ENCODE results near the gene ZC3H12C. TPM values are rescaled to one million over a fixed set of nuclear protein-coding genes. Genes with fewer than 3 reads are reported as not detected.

Gene ZC3H12C
- total RNA-seq, 3 donors from 2014 or later: 15.9 to 28.7 (median 21.5) TPM

DNA sequence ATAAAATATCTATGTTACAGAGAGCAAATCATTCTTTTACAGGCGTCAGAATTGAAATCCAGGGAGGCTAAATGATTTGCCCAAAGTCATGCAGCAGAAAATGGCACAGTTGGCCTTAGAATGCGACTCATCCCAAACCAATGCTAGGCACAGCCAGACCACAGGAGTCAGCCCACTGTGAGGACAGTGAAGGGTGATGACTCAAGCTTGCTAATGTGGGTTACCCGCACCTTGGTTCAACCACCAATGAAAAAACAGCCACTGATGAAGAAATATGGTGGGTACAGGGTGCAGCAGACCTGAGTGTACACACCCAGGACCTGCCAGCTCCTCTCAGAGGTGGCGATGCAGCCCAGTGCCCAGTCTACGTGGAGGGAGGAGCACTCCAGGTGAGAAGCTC lies 89.7 kb downstream of the ZC3H12C start:
- DNase-seq: no peak
- Histone ChIP-seq H3K36me3 (ENCODE audit: low read depth) (no peaks in the 10 kb centered on the region), H3K4me1 (ENCODE audit: low read depth) (no peaks in the 10 kb centered on the region), H3K9me3 (no peaks in the 10 kb centered on the region), H3K4me3 (no peak overlapping the region)
- intact Hi-C loops (cut with DNase I, micrococcal nuclease): no loop called here
- ATAC-seq: no peak
- TF ChIP-seq, protein P1, sequence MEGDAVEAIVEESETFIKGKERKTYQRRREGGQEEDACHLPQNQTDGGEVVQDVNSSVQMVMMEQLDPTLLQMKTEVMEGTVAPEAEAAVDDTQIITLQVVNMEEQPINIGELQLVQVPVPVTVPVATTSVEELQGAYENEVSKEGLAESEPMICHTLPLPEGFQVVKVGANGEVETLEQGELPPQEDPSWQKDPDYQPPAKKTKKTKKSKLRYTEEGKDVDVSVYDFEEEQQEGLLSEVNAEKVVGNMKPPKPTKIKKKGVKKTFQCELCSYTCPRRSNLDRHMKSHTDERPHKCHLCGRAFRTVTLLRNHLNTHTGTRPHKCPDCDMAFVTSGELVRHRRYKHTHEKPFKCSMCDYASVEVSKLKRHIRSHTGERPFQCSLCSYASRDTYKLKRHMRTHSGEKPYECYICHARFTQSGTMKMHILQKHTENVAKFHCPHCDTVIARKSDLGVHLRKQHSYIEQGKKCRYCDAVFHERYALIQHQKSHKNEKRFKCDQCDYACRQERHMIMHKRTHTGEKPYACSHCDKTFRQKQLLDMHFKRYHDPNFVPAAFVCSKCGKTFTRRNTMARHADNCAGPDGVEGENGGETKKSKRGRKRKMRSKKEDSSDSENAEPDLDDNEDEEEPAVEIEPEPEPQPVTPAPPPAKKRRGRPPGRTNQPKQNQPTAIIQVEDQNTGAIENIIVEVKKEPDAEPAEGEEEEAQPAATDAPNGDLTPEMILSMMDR (IDR thresholded peaks at IDR 0.05): no peak

DNA sequence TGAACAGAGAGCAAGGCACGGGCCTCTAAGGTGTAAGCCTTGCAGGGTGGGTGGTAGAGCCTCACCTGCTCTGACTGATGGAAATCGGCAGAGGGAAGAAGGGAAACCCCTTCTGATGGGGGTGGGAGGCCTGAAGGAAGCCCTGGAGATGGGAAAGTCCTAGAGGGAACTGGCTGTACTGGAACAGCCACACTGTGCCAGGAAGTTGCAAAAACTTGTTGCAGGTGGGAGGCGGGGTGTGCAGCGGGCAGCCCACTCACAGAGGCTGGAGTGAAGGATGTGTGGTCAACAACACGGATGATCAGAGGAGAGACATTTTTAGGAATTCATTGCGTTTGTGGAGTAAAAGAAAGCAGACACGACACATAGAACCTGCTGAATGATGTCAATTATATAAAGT lies 91.3 kb downstream of the ZC3H12C start:
- ATAC-seq (no peak), DNase-seq (no peak)
- Histone ChIP-seq H3K4me1 (ENCODE audit: low read depth) (no peaks in the 10 kb centered on the region), H3K36me3 (ENCODE audit: low read depth) (no peaks in the 10 kb centered on the region), H3K4me3 (no peak overlapping the region), H3K9me3 (no peaks in the 10 kb centered on the region)
- intact Hi-C loops (cut with DNase I, micrococcal nuclease): no loop called here
- TF ChIP-seq, protein P1 (IDR thresholded peaks at IDR 0.05): no peak

DNA sequence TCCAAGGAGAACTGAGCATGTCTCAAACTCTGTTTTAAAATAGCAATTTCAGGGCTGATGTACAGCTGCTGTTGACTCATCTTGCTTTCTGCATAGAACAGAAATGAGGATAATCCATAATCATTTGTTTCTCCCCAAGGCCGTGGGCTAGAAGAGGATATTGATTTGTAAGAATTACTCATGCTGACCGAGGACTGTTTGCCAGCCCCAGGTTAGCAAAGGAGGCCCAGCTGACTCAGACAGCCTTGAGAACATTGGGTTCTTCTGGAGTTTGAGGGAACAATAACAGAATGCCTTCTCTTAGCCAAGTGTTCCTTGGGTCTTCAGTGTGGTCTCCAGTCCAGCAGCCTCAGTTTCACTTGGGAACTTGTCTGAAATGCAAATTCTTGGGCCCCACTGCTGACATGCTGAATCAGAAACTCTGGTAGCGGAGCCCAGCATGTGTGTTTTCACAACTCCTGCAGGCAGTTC lies 92.0 kb downstream of the ZC3H12C start:
- H3K9me3 ChIP-seq: no peaks in the 10 kb centered on the region
- DNase-seq: no peak
- intact Hi-C loops (cut with DNase I, micrococcal nuclease): no loop called here
- no peak for ATAC-seq
- H3K4me3 ChIP-seq: no peak overlapping the region
- TF ChIP-seq, protein P1 (IDR thresholded peaks at IDR 0.05): no peak
- no peaks in the 10 kb centered on the region for H3K36me3 ChIP-seq (ENCODE audit: low read depth)
- H3K4me1 ChIP-seq (ENCODE audit: low read depth): no peaks in the 10 kb centered on the region

GRCh38 chr11:110185599-110185998 lies 92.4 kb downstream of the ZC3H12C start:
- intact Hi-C loops (cut with DNase I, micrococcal nuclease): no loop called here
- no peaks in the 10 kb centered on the region for H3K9me3 ChIP-seq
- DNase-seq (no peak), ATAC-seq (no peak)
- no peaks in the 10 kb centered on the region for H3K36me3 ChIP-seq (ENCODE audit: low read depth)
- no peaks in the 10 kb centered on the region for H3K4me1 ChIP-seq (ENCODE audit: low read depth)
- TF ChIP-seq, protein P1 (IDR thresholded peaks at IDR 0.05): no peak
- H3K4me3 ChIP-seq: no peak overlapping the region

DNA sequence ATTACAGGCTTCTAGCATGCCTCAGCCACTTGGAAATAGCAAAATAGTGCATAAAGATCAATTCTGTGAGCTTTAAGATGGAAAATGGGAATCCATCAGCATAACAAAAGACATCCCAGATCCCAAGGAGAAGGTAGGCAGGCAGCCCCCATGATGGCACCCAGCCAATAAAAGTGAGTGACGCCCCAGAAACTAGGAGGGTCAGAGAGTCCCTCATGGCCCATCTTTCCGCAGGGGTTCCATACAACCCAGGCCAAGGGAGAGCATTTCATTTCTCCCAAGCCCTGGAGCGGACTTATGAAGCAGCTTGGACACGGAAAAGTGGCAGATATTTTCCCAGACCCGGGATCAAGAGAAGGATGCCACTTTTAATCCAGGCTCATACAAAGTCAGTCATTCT lies 93.3 kb downstream of the ZC3H12C start:
- TF ChIP-seq, protein P1 (IDR thresholded peaks at IDR 0.05): no peak
- H3K36me3 ChIP-seq (ENCODE audit: low read depth): no peaks in the 10 kb centered on the region
- ATAC-seq (no peak), DNase-seq (no peak)
- H3K4me1 ChIP-seq (ENCODE audit: low read depth): no peaks in the 10 kb centered on the region
- intact Hi-C loops (cut with DNase I, micrococcal nuclease): no loop called here
- H3K4me3 ChIP-seq: no peak overlapping the region
- no peaks in the 10 kb centered on the region for H3K9me3 ChIP-seq

DNA sequence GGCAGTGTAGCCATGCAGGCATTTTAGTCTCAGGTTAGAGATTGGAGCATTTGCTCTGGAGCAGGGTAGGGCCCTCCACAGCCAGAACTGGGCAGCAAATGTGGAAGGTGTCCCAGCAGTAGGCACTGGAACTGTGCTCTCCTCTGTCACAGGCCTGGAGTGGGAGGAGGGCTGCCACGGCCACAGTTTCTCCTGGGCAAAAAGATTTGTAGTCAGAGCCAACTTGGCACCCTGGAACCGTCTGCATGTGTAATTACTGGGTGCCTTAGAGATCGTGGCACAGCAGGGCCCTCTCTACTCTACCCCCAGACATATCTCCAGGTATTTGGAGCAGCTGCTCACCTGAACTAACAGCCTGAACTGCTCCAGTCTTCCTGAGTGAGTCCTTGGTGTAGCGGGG lies 93.7 kb downstream of the ZC3H12C start:
- no peaks in the 10 kb centered on the region for H3K9me3 ChIP-seq
- ATAC-seq (no peak), DNase-seq (no peak)
- H3K4me3 ChIP-seq: no peak overlapping the region
- TF ChIP-seq, protein P1 (IDR thresholded peaks at IDR 0.05): no peak
- no peaks in the 10 kb centered on the region for H3K36me3 ChIP-seq (ENCODE audit: low read depth)
- H3K4me1 ChIP-seq (ENCODE audit: low read depth): no peaks in the 10 kb centered on the region
- intact Hi-C loops (cut with DNase I, micrococcal nuclease): no loop called here

All from mucosa of descending colon (tissue), 3 donors.